ENCODE results near the gene LBHD1.
"Not testable (repeated sequence)": the region's sequence is repeated elsewhere in the genome, so short reads cannot be mapped to it uniquely, and the experiment has no call there.

Gene LBHD1

DNA sequence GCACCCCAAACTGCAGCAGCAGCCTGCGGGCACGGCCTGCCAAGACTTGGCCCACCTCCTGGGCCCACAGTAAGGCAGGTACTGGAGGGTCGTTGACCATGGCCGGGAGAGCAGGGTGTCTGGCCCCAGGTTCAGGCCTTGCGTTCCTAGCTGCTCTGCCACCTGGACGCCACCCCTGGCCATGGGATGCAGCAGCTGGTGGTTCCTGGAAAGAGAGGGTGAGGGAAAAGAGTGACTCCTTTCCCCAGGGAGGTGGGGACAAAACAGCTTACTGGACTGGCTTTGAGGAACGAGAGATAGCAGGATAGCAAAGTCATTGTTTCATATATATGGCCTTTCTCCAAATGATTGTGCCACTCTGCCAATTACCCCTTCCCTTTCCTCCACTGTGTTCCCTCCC is 33.3 kb upstream of the LBHD1 start:
- H3K4me1 ChIP-seq (ENCODE audit: control insufficient read depth in 1 of 2, insufficient read depth in 1 of 2, low read depth in 1 of 2, low read length in 1 of 2): peaks cover 56 to 69% of the 10 kb centered on the region in 2 experiments
- no peaks in the 10 kb centered on the region for H3K27me3 ChIP-seq
- H3K4me3 ChIP-seq (ENCODE audit: low read depth in 1 of 2, low read length in 1 of 2): peak overlapping the region; percentile 75 to 83
- no peaks in the 10 kb centered on the region for H3K36me3 ChIP-seq
- H3K27ac ChIP-seq: peak overlapping the region; percentile 78
- TF ChIP-seq, protein P1, sequence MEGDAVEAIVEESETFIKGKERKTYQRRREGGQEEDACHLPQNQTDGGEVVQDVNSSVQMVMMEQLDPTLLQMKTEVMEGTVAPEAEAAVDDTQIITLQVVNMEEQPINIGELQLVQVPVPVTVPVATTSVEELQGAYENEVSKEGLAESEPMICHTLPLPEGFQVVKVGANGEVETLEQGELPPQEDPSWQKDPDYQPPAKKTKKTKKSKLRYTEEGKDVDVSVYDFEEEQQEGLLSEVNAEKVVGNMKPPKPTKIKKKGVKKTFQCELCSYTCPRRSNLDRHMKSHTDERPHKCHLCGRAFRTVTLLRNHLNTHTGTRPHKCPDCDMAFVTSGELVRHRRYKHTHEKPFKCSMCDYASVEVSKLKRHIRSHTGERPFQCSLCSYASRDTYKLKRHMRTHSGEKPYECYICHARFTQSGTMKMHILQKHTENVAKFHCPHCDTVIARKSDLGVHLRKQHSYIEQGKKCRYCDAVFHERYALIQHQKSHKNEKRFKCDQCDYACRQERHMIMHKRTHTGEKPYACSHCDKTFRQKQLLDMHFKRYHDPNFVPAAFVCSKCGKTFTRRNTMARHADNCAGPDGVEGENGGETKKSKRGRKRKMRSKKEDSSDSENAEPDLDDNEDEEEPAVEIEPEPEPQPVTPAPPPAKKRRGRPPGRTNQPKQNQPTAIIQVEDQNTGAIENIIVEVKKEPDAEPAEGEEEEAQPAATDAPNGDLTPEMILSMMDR (IDR thresholded peaks at IDR 0.05): no peak
- H3K9me3 ChIP-seq: no peaks in the 10 kb centered on the region

DNA sequence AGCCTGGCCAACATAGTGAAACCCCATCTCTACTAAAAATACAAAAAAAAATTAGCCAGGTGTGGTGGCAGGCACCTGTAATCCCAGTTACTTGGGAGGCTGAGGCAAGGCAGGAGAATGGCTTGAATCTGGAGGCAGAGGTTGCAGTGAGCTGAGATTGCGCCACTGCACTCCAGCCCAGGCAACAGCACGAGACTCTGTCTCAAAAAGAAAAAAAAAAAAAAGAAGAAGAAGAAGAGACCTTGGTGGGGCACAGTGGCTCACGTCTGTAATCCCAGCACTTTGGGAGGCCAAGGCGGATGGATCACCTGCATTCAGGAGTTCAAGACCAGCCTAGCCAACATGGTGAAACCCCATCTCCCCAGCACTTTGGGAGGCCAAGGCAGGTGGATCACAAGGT is 31.9 kb upstream of the LBHD1 start:
- H3K36me3 ChIP-seq; H3K27ac ChIP-seq; H3K4me3 ChIP-seq (ENCODE audit: low read depth in 1 of 2, low read length in 1 of 2); H3K9me3 ChIP-seq; H3K27me3 ChIP-seq: not testable (repeated sequence)
- H3K4me1 ChIP-seq (ENCODE audit: control insufficient read depth in 1 of 2, insufficient read depth in 1 of 2, low read depth in 1 of 2, low read length in 1 of 2): peaks cover 46 to 58% of the 10 kb centered on the region in 2 experiments

DNA sequence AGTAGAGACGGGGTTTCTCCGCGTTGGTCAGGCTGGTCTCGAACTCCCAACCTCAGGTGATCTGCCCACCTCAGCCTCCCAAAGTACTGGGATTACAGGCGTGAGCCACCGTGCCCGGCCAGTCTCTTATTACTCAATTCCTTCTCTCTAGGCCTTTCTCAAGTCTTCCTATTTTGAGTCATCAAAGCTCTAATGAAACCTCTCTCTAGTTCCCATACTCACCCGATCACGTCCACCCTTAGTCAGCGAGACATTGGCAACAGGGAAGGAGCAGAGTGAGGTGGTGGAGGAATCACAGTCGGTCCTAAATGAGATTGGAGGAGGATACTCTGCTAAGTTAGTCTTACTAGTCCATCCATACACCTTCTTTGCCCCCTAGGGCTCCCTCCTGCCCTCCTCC is 30.2 kb upstream of the LBHD1 start:
- H3K4me1 ChIP-seq (ENCODE audit: control insufficient read depth in 1 of 2, insufficient read depth in 1 of 2, low read depth in 1 of 2, low read length in 1 of 2): peaks cover 35 to 49% of the 10 kb centered on the region in 2 experiments

DNA sequence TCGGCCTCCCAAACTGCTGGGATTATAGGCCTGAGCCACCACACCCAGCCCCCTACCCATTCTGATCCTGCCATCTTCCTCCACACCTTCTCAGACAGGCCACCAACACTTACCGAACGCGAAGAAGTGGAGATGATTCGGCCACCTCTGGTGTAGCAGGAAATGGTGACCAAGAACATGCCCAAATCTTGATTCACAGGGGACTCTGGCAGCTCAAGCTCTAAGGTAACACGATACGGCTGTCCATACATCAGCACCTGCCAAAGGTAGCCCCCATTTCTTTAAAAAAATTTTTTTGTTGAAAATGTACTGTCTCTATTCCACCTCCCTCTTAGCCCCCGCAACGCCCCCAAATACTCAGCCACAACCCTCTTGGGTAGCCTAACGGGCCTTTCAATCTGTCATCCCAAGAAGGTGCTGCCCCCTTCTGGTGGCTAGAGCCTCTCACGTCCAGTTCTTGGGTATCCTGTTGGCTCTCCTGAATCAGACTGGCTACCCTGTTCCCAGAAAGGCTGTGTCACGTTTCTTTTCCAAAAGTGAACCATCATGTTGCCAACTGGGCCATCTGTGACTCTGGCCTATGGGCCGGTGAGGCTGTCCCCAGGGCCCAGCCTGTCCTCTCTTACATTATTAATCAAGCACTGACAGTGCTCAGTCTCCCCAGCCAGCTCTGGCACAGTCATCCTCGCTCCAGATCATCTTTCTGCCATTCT is 22.5 kb upstream of the LBHD1 start:
- H3K36me3 ChIP-seq: peaks cover 36% of the 10 kb centered on the region
- H3K27me3 ChIP-seq: no peaks in the 10 kb centered on the region
- peak overlapping the region; percentile 29 for H3K27ac ChIP-seq
- H3K4me3 ChIP-seq (ENCODE audit: low read depth in 1 of 2, low read length in 1 of 2): no peak overlapping the region
- TF ChIP-seq, protein P1 (IDR thresholded peaks at IDR 0.05): peak; percentile 76
- H3K9me3 ChIP-seq: no peaks in the 10 kb centered on the region
- H3K4me1 ChIP-seq (ENCODE audit: control insufficient read depth in 1 of 2, insufficient read depth in 1 of 2, low read depth in 1 of 2, low read length in 1 of 2): peaks cover 0 to 4% of the 10 kb centered on the region in 2 experiments

More for the DNA sequence above, 30.2 kb upstream of the LBHD1 start:
- Histone ChIP-seq H3K4me3 (ENCODE audit: low read depth in 1 of 2, low read length in 1 of 2) (no peak overlapping the region), H3K27me3 (no peaks in the 10 kb centered on the region), H3K9me3 (no peaks in the 10 kb centered on the region), H3K36me3 (no peaks in the 10 kb centered on the region), H3K27ac (peak overlapping the region; percentile 45)
- TF ChIP-seq, protein P1 (IDR thresholded peaks at IDR 0.05): no peak

GRCh38 chr11:62693624-62694023 is 21.6 kb upstream of the LBHD1 start:
- H3K4me1 ChIP-seq (ENCODE audit: control insufficient read depth in 1 of 2, insufficient read depth in 1 of 2, low read depth in 1 of 2, low read length in 1 of 2); H3K9me3 ChIP-seq; H3K27ac ChIP-seq; H3K27me3 ChIP-seq; H3K4me3 ChIP-seq (ENCODE audit: low read depth in 1 of 2, low read length in 1 of 2): not testable (repeated sequence)
- peaks cover 36% of the 10 kb centered on the region for H3K36me3 ChIP-seq

DNA sequence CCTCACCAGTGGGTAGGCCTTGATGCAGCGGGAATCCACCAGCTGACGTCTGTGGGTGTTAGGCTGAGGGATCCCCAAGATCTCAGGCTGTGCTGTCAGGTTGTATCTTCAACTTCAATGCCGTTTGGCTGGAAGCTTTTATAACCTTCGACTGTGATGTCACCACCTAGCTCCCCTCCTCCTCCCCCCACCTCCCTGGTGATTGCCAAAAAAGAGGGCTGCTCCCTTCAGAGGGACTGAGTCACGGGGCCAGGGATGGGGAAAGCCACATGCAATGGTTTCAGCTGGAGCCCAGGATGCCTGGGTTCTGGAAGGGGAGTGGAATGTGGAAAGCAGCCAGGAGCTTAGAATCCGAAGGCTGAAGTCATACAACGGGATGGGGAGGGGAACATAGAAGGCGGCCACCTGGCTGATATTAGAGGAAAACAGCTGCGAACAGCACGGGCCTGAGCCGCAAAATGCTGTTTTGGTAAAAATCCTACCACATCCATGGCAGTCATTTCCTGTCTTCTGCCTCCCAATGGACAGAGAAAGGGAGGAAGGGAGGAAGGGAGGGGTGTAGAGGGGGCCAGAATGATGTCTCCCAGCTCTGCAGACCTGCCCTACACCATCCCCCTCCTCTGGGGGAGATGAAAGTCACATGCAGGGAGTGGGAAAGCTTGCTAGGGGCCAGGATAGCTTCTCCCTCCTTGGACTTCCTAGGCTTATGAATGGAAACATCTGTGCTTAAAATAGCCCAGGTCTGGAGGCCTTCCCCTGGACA is 17.5 kb upstream of the LBHD1 start, which contains the start of gene LRRN4CL:
Gene LRRN4CL, minus strand, starts transcription at position 110 of the 763 bp plus-strand sequence. CDS start 1,022 bp downstream, outside the sequence.
- Histone ChIP-seq H3K36me3 (peaks cover 36% of the 10 kb centered on the region), H3K4me3 (ENCODE audit: low read depth in 1 of 2, low read length in 1 of 2) (no peak within 1 kb of the TSS), H3K27me3 (peaks cover 35% of the 10 kb centered on the region), H3K27ac (no peak within 1 kb of the TSS), H3K9me3 (no peaks in the 10 kb centered on the region), H3K4me1 (ENCODE audit: control insufficient read depth in 1 of 2, insufficient read depth in 1 of 2, low read depth in 1 of 2, low read length in 1 of 2) (peaks cover 4 to 7% of the 10 kb centered on the region in 2 experiments)
- TF ChIP-seq, protein P1 (IDR thresholded peaks at IDR 0.05): no peak

Data from neutrophil (primary cell).